GM18498 (cell line): ENCODE measurements around the gene DPYSL4.

Source experiments
- ATAC-seq: cut with Tn5 transposase; IDR thresholded peaks from one replicate; pipeline ENCODE4 v1.9.1; 2021; ENCODE audit warnings: mild to moderate bottlenecking, moderate library complexity; ENCODE audit not compliant: unreplicated experiment

DPYSL4 gene

DNA sequence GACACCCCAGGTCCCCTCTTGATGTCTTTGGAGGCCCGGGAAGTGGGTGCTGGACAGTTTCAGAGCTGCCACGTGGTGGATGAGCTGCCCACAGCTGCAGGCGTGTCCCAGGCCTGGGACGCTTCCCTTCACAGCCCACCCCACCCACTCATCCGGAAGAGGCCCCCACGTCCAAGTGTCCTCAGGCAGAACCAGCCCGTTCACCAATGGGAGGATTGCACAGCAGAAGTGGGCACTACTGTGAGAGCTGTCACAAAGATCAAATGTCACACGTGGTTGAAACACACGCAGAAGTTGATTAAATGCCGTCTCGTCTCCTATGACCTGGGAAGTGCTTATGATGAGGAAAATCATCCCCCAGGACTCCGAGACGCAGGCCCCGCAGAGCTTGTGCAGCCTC, 68.1 kb downstream of the DPYSL4 start:
- no peak for ATAC-seq
